NCI-H748 (cell line): ENCODE data around the gene UBE4B.
"Not testable (repeated sequence)": the region's sequence is repeated elsewhere in the genome, so short reads cannot be mapped to it uniquely, and the experiment has no call there.

ENCODE experiments used
- DNase-seq: peaks from one replicate; lab custom pipeline; 2025; ENCODE audit not compliant: unreplicated experiment; lab: John Stamatoyannopoulos, UW

The UBE4B gene

DNA sequence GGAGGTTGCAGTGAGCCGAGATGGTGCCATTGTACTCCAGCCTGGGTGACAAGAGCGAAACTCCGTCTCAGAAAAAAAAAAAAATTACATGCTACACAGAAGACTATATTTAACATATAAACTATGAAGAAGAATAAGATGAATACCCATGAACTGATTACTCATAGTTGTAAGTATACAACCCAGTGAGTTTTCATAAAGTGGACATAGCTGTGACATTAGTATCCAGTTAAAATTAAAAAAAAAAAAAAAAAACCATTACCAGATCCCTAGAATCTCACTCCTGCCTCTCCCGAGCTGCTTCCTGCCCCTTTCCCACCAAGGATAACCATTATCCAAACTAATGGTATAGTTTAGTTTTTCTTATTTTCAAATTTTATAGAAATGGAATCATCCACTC is 37.4 kb downstream of the UBE4B start:
- no peak for DNase-seq

DNA sequence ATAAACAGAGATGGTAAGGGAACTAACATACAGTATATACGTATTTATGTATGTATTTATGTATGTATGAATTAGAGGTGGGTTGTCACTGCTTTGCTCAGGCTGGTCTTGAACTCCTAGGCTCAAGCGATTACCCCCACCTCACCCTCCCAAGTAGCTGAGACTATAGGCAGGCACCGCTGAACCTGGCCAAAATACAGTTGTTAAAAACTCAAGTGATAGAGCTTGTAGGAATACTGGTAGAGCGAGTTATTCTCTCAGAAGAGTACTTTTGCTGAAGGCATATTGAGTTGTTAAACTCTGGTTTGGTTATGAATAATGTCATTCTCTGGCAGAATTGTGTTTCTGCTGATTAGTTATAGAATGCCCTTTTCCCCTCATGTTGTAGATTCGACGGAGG is 38.9 kb downstream of the UBE4B start:
- DNase-seq: no peak

- DNase-seq: not testable (repeated sequence)
Measured at GRCh38 chr1:10073371-10073770, 40.6 kb downstream of the UBE4B start.

- no peak for DNase-seq
Measured at GRCh38 chr1:10074059-10074851, 41.5 kb downstream of the UBE4B start.

DNA sequence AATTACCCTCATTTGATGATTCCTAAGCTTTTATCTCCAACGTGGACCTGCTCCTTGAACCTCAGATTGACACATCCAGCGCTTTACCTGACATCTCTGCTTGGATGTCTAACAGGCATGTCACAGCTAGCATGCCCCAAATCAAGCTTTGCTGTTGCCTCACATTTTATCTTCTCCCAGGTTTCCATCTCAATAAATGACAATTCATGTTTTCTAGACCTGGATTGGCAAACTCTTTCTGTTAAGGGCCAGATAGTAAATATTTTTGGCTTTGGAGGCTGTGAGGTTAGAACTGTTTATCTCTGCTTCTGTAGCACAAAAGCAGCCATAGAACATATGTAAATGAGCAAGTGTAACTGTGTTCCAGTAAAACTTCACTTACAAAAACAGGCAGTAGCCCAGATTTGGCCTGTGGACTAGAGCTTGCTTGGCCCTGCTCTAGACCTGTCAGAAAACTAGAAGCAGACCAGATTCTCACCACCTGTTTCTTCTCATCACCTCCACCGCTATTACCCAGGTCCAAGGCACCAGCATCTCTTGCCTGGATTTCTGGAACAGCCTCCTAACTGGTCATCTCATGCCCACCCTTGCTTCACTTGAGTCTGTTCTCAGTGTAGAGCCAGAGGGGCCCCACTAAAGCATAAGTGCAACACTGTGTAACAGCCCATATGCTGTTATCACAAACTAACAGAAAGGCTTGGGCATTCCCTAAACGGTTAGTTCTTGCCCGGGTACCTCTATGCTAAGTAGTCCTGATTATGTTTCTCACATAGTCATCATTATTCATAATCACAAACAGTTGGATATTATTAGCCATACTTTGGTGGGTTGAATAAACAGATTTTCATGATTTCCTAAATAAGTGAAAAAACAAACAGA is 42.3 kb downstream of the UBE4B start:
- DNase-seq: no peak

GRCh38 chr1:10075732-10076131 is 43.0 kb downstream of the UBE4B start:
- DNase-seq: no peak

DNA sequence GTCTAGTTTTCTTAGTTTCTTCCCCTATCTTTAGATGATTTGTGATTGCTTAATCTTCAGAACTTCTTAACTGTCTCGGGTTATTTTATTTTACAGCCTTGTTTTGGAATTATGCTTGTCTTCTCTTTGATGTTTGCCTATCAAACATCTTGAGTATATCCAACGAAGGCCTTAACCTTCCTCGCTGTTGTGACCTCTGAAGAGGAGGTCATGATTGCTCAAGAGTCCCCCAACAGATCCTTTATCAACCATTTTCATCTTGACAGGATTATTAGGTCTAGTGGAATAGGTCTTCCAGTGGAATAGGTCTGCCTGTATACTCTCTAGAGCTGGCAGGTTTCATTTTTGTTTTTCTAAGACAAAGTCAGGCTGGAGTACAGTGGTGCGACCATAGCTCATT is 45.7 kb downstream of the UBE4B start:
- no peak for DNase-seq

- DNase-seq: no peak
Measured at GRCh38 chr1:10080523-10080922, 47.8 kb downstream of the UBE4B start.

DNA sequence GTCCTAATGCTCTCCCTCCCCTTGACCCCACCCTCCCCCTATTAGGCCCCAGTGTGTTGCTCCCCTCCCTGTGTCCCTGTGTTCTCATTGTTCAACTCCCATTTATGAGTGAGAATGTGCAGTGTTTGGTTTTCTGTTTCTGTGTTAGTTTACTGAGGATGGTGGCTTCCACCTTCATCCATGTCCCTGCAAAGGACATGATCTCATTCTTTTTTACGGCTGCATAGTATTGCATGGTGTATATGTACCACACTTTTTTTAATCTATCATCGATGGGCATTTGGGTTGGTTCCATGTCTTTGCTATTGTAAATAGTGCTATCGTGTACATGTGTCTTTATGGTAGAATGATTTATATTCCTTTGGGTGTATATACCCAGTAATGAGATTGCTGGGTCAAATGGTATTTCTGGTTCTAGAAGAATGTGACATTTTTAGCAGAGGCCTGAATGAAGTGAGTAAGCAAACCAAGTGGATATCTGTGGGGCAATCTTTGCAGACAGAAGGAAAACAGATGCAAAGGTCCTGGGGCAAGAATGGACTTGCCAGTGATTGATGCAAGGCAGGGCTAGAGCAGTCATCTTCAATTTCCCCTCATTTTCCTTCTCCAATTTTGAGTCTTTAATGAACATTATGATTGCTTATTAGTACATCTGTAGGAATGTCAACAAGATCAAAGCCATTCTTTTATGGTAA is 50.2 kb downstream of the UBE4B start:
- no peak for DNase-seq

DNA sequence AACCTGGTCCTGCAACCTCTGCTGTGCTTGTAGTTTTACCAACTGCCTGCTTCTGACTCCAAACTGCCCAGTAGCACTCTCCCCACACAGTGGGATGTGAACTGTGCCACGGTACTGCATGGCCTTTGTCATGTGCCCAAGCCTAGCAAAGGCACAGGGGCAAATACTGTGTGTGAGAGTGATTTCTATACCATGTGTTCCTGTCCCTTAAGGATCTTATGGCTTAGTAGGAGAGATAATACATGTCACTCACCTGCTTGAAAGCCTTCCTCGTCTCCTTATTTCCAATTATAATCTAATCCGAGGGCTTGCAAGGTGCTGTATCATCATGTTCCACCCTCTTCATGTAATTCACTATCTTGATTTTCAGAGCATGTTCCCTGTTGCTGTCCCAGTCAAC is 51.3 kb downstream of the UBE4B start:
- no peak for DNase-seq

- no peak for DNase-seq
Measured at GRCh38 chr1:10085076-10085475, 52.3 kb downstream of the UBE4B start.

DNA sequence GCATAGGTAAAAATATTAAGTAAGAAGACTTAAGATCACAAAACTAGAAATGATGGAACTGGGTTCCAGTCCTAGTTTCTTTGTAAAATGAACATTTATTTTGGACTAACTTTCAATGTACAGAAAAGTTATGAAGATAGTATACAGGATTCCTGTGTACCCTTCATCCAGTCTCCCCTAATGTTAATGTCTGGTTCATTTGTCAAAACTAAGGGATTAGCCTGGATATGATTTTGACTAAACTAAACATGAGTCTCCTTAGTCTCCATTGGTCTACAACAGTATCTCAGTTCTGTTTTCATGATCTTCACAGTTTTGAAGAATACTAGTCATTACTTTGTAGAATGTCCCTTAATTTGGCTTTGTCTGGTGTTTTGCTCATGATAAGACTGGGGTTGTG is 54.5 kb downstream of the UBE4B start:
- no peak for DNase-seq

- DNase-seq: no peak
Measured at GRCh38 chr1:10101929-10102328, 69.2 kb downstream of the UBE4B start.

DNA sequence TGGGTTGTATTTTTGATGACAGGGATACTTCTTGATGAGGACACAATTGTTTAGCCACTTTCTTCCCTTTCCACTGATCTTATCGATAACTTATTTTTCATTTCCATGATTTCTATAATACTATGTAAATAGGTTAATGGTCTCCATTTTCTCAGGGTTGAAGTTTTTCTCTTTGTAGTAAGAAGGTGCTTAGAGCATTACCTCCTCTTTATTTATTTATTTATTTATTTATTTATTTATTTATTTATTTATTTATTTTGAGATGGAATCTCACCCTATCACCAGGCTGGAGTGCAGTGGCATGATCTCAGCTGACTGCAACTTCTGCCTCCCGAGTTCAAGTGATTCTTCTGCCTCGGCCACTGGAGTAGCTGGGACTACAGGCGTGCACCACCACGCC is 70.4 kb downstream of the UBE4B start:
- DNase-seq: no peak

DNA sequence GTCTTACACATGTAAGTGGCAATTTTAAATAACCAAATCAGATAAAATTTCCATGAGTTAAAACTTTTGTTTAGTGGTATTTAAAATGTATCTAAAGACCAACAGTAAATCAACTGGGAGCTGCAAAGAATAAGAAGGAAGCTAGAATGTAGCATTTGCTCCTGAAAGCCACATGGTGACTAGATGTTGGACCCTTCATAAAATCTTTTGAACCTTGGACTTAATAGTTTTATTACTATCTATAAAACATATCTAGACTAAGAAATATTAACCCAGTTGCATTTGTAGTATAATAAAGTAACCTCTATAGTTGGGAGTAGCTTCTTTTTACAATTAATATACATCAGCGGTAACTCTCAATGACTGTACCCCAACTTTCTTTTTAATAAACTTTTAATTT is 72.1 kb downstream of the UBE4B start:
- DNase-seq: no peak

GRCh38 chr1:10105484-10105883 is 72.7 kb downstream of the UBE4B start:
- no peak for DNase-seq

DNA sequence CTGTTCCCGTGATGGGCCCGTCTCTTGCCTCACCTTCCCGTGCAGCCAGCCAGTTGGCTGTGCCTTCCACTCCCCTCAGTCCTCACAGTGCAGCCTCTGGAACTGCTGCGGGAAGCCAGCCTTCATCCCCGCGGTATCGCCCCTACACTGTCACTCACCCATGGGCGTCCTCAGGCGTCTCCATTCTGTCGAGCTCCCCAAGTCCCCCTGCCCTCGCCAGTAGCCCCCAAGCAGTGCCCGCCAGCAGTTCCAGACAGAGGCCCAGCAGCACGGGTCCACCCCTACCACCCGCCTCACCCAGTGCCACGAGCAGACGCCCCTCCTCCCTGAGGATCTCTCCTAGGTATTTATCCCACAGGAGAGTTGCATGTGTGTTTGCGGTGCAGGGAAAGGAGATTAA is 73.5 kb downstream of the UBE4B start:
- no peak for DNase-seq

DNA sequence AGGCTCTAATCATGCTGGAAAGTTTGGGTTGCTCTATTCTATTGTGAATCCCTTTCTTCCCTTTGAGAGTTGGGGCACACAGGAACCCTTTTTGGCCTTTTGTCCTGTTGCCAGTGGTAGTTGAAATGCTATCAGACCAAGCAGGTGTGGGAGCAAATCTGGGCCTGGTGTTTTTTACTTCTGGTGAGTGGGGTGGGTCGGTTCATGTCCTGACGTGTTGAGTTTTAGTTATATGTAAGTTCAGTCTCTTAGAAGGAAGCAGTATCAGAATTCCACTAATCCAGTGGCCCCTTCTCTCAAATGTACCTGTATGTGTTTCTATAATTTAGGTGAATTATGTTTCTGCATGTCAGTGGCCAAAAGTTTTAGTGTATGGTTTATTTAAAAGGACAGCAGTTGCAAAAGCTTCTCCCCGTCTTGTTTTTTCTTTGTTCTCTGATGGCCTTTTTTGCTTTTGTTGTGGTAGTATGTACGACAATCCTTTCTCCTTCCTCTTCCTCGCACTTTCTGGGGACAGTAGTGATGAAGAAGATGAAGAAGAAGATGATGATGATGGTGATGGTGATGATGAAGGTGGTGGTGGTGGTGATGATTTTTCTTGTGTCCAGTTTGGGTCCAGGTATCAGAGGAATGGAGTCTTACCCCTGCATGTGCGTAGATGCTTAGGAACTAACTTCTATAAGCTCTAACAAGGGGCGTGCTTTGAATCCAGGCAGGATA is 74.2 kb downstream of the UBE4B start:
- no peak for DNase-seq

- not testable (repeated sequence) for DNase-seq
Measured at GRCh38 chr1:10107476-10107847, 74.7 kb downstream of the UBE4B start.

DNA sequence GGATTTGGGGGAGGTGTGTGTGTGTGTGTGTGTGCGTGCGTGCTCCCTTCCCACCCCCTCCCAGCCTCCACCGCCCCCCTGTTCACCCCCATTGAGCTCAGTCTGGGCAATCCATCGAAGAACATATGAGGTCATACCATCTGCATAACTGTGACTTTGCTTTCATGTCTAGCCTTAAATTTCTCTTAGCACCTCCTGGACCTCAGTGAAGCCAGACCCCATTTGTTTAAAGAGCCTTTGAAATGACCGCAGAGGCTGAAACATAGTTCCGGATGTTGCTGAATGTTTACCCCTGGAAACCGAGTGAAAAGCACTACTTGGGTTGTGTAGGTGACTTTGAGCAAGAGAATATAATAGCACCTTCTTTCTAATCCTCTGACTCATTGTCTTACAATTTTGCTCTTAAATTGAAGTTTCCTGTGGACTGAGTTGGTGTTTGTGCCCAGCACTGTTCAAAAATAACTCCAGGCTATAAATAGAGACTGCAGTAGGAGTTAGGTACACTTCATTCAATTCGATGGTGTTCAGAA is 75.4 kb downstream of the UBE4B start:
- no peak for DNase-seq
